GM10847 (cell line): ENCODE measurements around the gene JMJD1C.

ENCODE experiments used
- POLR2A ChIP-seq: IDR thresholded peaks from 2 replicates; pipeline ENCODE4 v1.6.1; 2011; ENCODE audit not compliant: insufficient read length; ENCODE audit errors: extremely low read depth

Gene JMJD1C

GRCh38 chr10:63366933-63367332 is 98.8 kb downstream of the JMJD1C start:
- TF ChIP-seq POLR2A: no peak

GRCh38 chr10:63365976-63366765 is 99.6 kb downstream of the JMJD1C start:
- TF ChIP-seq POLR2A: no peak

- no peak for TF ChIP-seq POLR2A
Measured at GRCh38 chr10:63364918-63365317, 100.9 kb downstream of the JMJD1C start.

DNA sequence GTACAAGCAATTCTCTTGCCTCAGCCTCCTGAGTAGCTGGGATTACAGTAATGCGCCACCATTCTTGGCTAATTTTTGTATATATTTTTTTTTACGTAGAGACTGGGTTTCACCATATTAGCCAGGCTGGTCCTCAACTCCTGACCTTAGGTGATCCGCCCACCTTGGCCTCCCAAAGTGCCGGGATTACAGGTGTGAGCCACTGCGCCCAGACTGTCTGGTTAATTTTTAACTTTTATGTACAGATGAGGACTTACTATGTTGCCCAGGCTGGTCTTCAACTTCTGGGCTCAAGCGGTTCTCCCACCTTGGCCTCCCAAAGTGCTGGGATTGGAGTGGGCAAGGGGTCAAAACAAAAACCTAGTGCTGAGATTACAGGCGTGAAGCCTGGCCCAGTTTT is 101.8 kb downstream of the JMJD1C start:
- TF ChIP-seq POLR2A: no peak

GRCh38 chr10:63355682-63356081 is 110.1 kb downstream of the JMJD1C start:
- TF ChIP-seq POLR2A: no peak

- no peak for TF ChIP-seq POLR2A
Measured at GRCh38 chr10:63352976-63353375, 112.8 kb downstream of the JMJD1C start.

DNA sequence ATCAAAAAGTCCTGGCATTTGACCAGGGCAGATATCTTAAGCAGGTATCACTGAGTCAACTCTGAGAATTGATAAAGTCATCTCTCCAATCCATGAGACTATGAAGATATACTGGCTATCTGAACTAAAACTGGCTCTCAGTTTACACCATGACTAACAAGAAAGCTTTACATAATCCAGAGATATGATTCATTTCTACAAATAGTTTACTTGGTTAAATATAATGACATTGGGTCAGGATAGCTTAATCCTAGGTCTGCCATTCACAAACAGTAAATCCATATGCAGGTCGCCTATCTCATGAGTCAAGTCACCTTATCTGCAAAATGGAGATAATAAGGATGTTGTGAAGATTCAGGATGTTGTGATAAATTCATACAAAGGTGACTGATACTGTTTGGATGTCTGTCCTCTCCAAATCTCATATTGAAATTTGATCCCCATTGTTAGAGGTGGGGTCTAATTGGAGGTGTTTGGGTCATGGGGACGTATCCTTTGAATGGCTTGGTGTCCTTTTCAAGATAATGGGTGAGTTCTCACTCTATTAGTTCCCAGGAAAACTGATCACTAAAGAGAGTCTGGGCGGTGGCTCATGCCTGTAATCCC is 117.4 kb downstream of the JMJD1C start:
- no peak for TF ChIP-seq POLR2A

GRCh38 chr10:63346015-63346441 is 119.7 kb downstream of the JMJD1C start:
- TF ChIP-seq POLR2A: no peak

DNA sequence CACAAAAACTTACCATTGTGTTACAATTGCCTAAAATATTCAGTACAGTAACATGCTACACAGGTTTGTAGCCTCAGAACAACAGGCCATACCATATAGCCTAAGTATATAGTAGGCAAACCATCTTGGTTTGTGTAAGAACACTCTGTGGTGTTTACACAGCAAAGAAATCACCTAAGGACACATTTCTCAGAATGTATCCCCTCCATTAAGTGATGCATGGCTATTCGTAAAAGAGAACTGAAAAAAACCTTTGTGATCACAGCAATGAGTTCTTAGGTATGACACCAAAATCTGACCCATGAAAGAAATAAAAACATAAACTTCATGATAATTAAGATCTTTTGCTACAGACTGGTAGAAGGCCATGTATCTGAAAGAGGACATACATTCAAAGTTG is 121.5 kb downstream of the JMJD1C start:
- TF ChIP-seq POLR2A: no peak

GRCh38 chr10:63343476-63343875 is 122.3 kb downstream of the JMJD1C start:
- TF ChIP-seq POLR2A: no peak

GRCh38 chr10:63337455-63338251 is 128.1 kb downstream of the JMJD1C start:
- TF ChIP-seq POLR2A: no peak

DNA sequence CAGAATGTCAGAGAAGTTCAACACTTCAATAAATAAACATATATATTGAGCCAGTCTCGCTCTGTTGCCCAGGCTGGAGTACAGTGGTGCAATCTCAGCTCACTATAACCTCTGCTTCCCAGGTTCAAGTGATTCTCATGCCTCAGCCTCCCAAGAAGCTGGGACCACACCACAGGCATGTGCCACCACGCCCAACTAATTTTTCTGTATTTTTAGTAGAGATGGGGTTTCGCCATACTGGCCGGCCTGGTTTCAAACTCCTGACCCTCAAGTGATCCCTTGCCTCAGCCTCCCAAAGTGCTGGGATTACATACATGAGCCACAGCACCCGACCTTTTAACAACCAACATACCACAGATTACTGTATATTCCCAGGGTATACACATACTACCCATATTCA is 134.2 kb downstream of the JMJD1C start:
- no peak for TF ChIP-seq POLR2A

DNA sequence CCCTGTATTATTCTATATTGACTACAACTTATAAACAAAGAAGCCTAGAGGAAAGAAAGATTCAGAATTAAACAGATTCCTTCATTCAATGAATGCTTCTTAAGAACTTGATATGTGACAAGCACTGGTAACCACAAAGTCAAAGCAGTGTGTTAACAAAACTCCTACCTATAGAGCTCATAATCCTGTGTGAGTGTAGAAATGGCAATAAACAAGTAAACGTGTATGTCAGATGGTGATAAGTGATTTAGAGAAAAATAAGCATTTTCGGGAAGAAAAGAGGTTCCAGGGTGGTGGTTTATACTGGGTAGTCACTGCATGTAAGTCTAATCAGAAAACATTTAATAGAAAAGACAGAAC is 141.3 kb downstream of the JMJD1C start:
- TF ChIP-seq POLR2A: no peak

GRCh38 chr10:63323701-63324494 is 141.9 kb downstream of the JMJD1C start:
- no peak for TF ChIP-seq POLR2A

DNA sequence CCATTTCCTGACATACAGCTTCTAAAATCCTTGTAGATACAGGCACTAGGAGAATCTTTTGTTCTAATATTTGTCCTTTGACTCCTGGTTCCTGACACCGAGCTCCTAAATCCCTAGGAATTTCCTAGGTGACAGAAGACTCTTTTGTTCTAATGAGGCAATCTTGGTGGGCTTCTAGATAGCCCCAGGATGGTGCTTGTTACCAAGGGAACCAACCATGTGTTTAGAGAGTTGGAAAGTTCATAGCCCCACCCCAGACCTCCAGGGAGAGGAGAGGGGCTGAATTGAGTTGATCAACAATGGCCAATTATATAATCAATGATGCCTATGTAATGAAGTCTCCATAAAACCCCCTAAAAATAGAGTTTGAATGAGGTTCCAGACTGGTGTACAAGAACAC is 145.1 kb downstream of the JMJD1C start:
- no peak for TF ChIP-seq POLR2A
